ENCODE data around the gene CNTN5. TPM values are rescaled to one million over a fixed set of nuclear protein-coding genes. Genes with fewer than 3 reads are reported as not detected.
"Not testable (repeated sequence)": the region's sequence is repeated elsewhere in the genome, so short reads cannot be mapped to it uniquely, and the experiment has no call there.

CNTN5 gene
- total RNA-seq, 2 donors from 2014 or later: not detected

DNA sequence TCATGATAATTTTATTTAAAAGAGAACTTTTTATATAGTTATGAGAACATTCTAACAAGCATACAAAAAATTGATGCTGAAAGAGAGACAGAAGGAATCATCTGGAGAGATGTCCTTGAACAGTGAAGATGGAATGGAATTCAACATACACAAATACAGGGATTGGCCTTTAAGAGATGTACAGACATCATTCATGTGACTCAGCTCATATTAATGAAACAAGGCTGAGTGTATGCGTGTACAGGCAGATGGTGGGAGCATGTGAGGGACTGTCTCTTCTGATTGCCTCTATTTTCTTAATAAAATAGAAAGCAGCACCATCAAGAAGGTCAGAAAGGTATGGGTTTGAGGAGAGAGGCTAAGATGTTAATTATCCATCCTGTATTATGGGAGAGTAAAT lies 793.3 kb downstream of the CNTN5 start:
- Histone ChIP-seq H3K9ac (ENCODE audit: low read depth in 2 of 2, low read length in 2 of 2) (no peak overlapping the region), H3K9me3 (no peaks in the 10 kb centered on the region), H3K36me3 (no peaks in the 10 kb centered on the region), H3K27ac (no peak overlapping the region), H3K4me1 (no peaks in the 10 kb centered on the region), H3K27me3 (no peaks in the 10 kb centered on the region), H3K4me3 (no peak overlapping the region)
- TF ChIP-seq, protein P1, sequence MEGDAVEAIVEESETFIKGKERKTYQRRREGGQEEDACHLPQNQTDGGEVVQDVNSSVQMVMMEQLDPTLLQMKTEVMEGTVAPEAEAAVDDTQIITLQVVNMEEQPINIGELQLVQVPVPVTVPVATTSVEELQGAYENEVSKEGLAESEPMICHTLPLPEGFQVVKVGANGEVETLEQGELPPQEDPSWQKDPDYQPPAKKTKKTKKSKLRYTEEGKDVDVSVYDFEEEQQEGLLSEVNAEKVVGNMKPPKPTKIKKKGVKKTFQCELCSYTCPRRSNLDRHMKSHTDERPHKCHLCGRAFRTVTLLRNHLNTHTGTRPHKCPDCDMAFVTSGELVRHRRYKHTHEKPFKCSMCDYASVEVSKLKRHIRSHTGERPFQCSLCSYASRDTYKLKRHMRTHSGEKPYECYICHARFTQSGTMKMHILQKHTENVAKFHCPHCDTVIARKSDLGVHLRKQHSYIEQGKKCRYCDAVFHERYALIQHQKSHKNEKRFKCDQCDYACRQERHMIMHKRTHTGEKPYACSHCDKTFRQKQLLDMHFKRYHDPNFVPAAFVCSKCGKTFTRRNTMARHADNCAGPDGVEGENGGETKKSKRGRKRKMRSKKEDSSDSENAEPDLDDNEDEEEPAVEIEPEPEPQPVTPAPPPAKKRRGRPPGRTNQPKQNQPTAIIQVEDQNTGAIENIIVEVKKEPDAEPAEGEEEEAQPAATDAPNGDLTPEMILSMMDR (IDR thresholded peaks at IDR 0.05): no peak
- DNase-seq: no peak
- intact Hi-C loops (cut with DNase I): no loop called here

DNA sequence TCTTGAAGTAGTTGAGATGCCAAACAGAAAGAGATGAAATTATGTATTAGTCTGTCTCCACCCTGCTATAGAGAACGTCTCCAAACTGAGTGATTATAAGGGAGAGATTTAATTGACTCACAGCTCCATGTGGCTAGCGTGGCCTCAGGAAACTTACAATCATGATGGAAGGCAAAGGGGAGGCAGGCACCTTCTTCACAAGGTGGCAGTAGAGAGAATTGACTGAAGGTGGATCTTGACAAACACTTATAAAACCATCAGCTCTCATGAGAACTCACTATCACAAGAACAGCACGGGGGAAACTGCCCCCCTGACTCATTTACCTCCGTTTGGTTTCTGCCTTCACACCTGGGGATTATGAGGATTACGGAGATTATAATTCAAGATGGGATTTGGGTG lies 794.0 kb downstream of the CNTN5 start:
- DNase-seq: no peak
- intact Hi-C loops (cut with DNase I): no loop called here
- H3K9me3 ChIP-seq: no peaks in the 10 kb centered on the region
- TF ChIP-seq, protein P1 (IDR thresholded peaks at IDR 0.05): no peak
- H3K27me3 ChIP-seq: no peaks in the 10 kb centered on the region
- H3K4me1 ChIP-seq: no peaks in the 10 kb centered on the region
- no peak overlapping the region for H3K4me3 ChIP-seq
- H3K9ac ChIP-seq (ENCODE audit: low read depth in 2 of 2, low read length in 2 of 2): no peak overlapping the region
- no peaks in the 10 kb centered on the region for H3K36me3 ChIP-seq
- H3K27ac ChIP-seq: no peak overlapping the region

DNA sequence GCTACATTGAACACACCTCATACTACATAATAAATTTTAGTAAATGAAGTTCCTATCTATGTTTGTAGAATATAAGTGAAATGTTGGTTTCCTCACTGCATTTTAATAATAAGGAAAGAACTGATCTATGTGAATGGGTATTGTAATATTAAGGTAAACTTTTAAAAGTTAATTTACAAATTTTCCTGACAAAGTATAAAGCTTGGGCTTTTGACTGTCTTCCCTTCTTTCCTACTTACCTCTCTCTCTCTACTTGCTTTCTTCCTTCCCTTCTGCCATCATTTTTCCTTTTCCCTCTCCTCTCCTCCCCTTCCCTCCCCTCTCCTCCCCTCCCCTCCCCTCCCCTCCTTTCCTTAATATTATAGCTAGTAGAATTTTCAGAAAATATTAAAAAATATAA lies 798.2 kb downstream of the CNTN5 start:
- TF ChIP-seq, protein P1 (IDR thresholded peaks at IDR 0.05): no peak
- intact Hi-C loops (cut with DNase I): no loop called here

DNA sequence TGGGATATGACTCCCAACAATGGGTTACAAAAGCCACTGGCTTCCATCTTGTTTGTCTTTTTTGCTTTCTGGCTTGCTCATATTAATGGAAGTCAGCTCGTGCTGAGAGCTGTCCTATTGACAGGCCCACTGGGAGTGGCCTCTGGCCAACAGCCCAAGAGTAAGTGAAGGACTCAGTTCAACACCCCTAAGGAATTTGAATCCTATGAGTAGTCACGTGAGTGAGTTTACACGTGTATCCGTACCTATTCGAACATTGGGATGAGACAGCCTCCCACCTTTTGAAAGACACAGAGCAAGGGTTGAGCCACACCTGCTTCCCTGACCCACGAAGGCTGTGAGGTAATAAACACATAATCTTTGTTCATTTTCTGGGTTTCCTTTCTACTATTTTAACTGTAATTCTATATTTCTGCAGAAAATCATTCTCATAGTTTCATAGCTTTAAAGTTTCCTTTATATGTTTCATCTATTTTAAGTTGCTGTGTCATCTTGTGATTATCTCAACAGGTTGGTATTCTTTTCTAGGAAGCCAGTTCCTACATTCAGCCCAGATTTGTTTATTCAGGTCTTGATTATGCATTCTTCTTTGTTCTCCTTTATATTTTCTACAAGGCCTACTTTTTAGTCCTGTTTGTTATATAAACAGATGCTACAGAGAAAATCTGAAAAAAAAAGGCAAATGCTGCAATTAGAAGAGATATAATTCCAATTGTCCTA lies 802.3 kb downstream of the CNTN5 start:
- Histone ChIP-seq H3K4me3 (no peak overlapping the region), H3K27me3 (no peaks in the 10 kb centered on the region), H3K9ac (ENCODE audit: low read depth in 2 of 2, low read length in 2 of 2) (no peak overlapping the region), H3K36me3 (no peaks in the 10 kb centered on the region), H3K27ac (no peak overlapping the region), H3K9me3 (no peaks in the 10 kb centered on the region), H3K4me1 (no peaks in the 10 kb centered on the region)
- TF ChIP-seq, protein P1 (IDR thresholded peaks at IDR 0.05): no peak
- DNase-seq: no peak
- intact Hi-C loops (cut with DNase I): no loop called here

More for the DNA sequence above, 798.2 kb downstream of the CNTN5 start:
- H3K36me3 ChIP-seq: no peaks in the 10 kb centered on the region
- no peaks in the 10 kb centered on the region for H3K27me3 ChIP-seq
- no peak overlapping the region for H3K27ac ChIP-seq
- no peaks in the 10 kb centered on the region for H3K9me3 ChIP-seq
- H3K4me3 ChIP-seq: no peak overlapping the region
- no peak for DNase-seq
- no peaks in the 10 kb centered on the region for H3K4me1 ChIP-seq
- H3K9ac ChIP-seq (ENCODE audit: low read depth in 2 of 2, low read length in 2 of 2): no peak overlapping the region

DNA sequence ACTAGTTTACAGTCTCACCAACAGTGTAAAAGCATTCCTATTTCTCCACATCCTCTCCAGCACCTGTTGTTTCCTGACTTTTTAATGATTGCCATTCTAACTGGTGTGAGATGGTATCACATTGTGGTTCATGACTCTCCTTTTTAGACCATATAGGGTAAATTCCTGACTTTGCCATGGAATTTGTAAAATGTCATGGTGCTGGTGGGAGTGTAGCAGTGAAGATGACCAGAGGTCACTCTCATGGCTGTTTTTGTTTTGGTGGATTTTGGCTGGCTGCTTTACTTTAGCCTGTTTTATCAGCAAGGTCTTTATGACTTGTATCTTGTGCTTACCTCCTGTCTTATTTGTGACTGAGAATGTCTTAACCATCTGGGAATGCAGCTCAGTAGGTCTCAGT lies 816.0 kb downstream of the CNTN5 start:
- H3K9ac ChIP-seq (ENCODE audit: low read depth in 2 of 2, low read length in 2 of 2); H3K36me3 ChIP-seq; intact Hi-C loops (cut with DNase I); H3K27me3 ChIP-seq; H3K4me1 ChIP-seq; H3K4me3 ChIP-seq; H3K27ac ChIP-seq; H3K9me3 ChIP-seq; DNase-seq: not testable (repeated sequence)

DNA sequence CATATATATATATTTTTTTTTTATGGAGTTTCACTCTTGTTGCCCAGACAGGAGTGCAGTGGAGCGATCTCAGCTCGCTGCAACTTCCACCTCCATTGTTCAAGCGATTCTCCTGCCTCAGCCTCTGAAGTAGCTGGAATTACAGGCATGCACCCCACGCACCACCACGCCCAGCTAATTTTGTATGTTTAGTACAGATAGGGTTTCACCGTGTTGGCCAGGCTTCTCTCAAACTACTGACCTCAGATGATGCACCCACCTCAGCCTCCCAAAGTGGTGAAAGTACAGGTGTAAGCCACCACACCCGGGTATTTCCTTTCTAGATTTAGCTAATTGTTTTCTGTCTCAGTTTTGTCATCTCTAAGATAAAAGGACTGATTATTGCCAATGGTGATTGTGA lies 821.1 kb downstream of the CNTN5 start:
- intact Hi-C loops (cut with DNase I): no loop called here
- Histone ChIP-seq H3K4me3 (no peak overlapping the region), H3K9me3 (no peaks in the 10 kb centered on the region), H3K9ac (ENCODE audit: low read depth in 2 of 2, low read length in 2 of 2) (no peak overlapping the region), H3K4me1 (no peaks in the 10 kb centered on the region), H3K36me3 (no peaks in the 10 kb centered on the region), H3K27ac (no peak overlapping the region), H3K27me3 (no peaks in the 10 kb centered on the region)
- no peak for DNase-seq
- TF ChIP-seq, protein P1 (IDR thresholded peaks at IDR 0.05): no peak
